Activated CD8-positive, alpha-beta T cell treated with anti-CD3 and anti-CD28 coated beads for 36 hours (primary cell): ENCODE results near the gene TRMT11. TPM values are rescaled to one million over a fixed set of nuclear protein-coding genes. Genes with fewer than 3 reads are reported as not detected.

Experiments used
- ATAC-seq: fragments of 200-7000 bp; cut with Tn5 transposase; one replicate; pipeline ENCODE4 v1.10.0; 2021; ENCODE audit warnings: mild to moderate bottlenecking, moderate library complexity
- CTCF ChIA-PET: fragments of 350-600 bp; sonication (Branson Sonifier 250); formaldehyde crosslinking; loops from one replicate; lab custom pipeline; 2021; ENCODE audit warnings: antibody characterized with exemption; lab: Charles Lee
- POLR2A ChIA-PET: fragments of 350-600 bp; sonication (Branson Sonifier 250); formaldehyde crosslinking; loops from one replicate; lab custom pipeline; 2021; ENCODE audit warnings: antibody characterized with exemption; lab: Charles Lee
- DNase-seq: peaks from one replicate; pipeline ENCODE4 v3.0.0-alpha.2; 2020
- H3K27ac Mint-ChIP-seq: one replicate; pipeline ENCODE4 v1.8.0; 2021; ENCODE audit warnings: mild to moderate bottlenecking, mixed read lengths
- H3K27me3 Mint-ChIP-seq: one replicate; pipeline ENCODE4 v1.8.0; 2021; ENCODE audit warnings: mixed read lengths
- H3K36me3 Mint-ChIP-seq: one replicate; pipeline ENCODE4 v1.8.0; 2021; ENCODE audit warnings: low read depth, mixed read lengths
- H3K4me1 Mint-ChIP-seq: one replicate; pipeline ENCODE4 v1.8.0; 2021; ENCODE audit warnings: low read depth, mixed read lengths
- H3K4me3 Mint-ChIP-seq: one replicate; pipeline ENCODE4 v1.8.0; 2021; ENCODE audit warnings: mild to moderate bottlenecking, moderate library complexity, mixed read lengths
- H3K9me3 Mint-ChIP-seq: one replicate; pipeline ENCODE4 v1.8.0; 2021; ENCODE audit warnings: mixed read lengths
- CTCF ChIP-seq: fragments of 200-600 bp; IDR thresholded peaks from one replicate; pipeline ENCODE4 v1.8.0; 2022; ENCODE audit warnings: antibody characterized with exemption, mild to moderate bottlenecking
- intact Hi-C: fragments of 100-400 bp; cut with micrococcal nuclease; formaldehyde crosslinking; loops from one replicate; pipeline ENCODE4 v1.10.0; 2022
- total RNA-seq, 2 experiments: library from RNA; stranded (reverse); gene quantifications; one replicate each; pipeline ENCODE4 v1.2.3, GENCODE V29; 2021

TRMT11 gene
- total RNA-seq, 2 experiments from 2014 or later: 41.5 to 49.1 TPM

DNA sequence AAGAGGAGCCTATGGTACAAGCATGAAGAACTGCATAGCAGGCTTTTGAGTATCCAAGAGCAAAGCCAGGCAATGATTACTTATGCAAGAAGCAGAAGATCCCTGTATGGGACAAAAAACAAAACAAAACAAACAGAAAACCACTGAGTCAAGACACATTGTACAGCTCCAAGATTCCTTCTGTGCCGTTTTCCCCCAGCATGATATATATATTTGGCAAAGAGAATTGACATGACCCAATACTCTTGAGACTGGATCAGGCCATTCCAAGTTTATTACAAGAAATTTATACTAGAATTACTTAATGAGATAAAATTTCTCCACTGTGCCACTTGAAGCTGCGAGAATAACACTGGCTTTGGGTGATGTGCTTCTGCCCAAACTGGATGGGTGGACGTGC is 65.5 kb downstream of the TRMT11 start:
- CTCF ChIA-PET: interaction anchor here (0.6 kb wide), 1 partner anchor 536 kb away, joined by 3 read pairs; no protein-coding TSS in a partner anchor
- H3K4me3 Mint-ChIP-seq: no peak overlapping the region
- no peak overlapping the region for H3K27ac Mint-ChIP-seq
- no peak for ATAC-seq
- POLR2A ChIA-PET: no interaction called here
- H3K27me3 Mint-ChIP-seq: no peaks in the 10 kb centered on the region
- H3K36me3 Mint-ChIP-seq: peaks cover 36% of the 10 kb centered on the region
- no peaks in the 10 kb centered on the region for H3K4me1 Mint-ChIP-seq
- intact Hi-C loops: no loop called here
- TF ChIP-seq CTCF: no peak
- DNase-seq: no peak
- H3K9me3 Mint-ChIP-seq: no peaks in the 10 kb centered on the region

DNA sequence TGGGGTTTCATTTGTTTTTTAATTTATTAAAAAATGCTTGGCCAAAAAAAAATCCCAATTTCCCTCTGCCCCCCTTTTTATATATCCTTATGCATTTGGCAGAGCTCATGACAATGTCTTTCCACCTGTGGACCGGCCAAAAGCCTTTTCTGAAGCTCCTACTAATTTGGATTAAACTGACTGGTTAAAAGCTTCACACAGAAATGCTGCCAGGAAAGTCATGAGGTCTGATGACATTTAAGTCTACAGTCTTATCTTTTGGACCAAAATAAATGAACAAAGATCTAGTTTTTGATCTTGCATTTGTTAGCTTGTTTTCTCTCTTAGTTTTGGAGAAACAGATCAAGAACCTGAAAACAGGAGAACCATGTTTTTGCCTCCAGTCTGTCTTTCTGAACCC is 66.1 kb downstream of the TRMT11 start:
- ATAC-seq (no peak), DNase-seq (no peak)
- Mint-ChIP-seq H3K9me3 (no peaks in the 10 kb centered on the region), H3K27ac (no peak overlapping the region), H3K27me3 (no peaks in the 10 kb centered on the region), H3K4me3 (no peak overlapping the region), H3K36me3 (peaks cover 38% of the 10 kb centered on the region), H3K4me1 (no peaks in the 10 kb centered on the region)
- CTCF ChIA-PET: interaction anchor here (0.6 to 1.8 kb wide), 4 partner anchors 10 to 537 kb away, joined by 3 to 4 read pairs (median 3); no protein-coding TSS in a partner anchor
- no peak for TF ChIP-seq CTCF
- POLR2A ChIA-PET: no interaction called here
- intact Hi-C loops: no loop called here

DNA sequence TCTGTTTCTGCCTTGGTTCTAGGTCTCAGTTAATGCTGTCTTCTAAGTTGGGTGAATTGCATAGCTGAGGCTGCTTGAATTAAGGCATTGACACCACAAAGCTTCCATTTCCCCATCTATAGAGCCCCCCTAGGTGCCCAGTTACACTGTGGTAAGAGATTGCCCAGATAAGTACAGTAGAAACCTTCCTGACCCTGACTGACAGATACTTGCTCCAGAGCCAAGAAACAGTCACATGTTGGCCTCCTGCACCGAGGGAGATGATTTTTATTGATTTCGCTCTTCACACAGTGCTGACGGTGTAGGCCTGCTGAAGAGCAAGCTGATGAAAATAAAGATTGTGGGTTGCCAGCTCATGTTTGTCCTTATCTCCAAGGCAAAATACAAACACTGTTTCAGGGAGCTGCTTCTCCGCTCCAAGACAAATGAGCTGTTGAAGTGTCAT is 67.9 kb downstream of the TRMT11 start:
- ATAC-seq (no peak), DNase-seq (no peak)
- no peak for TF ChIP-seq CTCF
- no peaks in the 10 kb centered on the region for H3K27me3 Mint-ChIP-seq
- no peaks in the 10 kb centered on the region for H3K9me3 Mint-ChIP-seq
- CTCF ChIA-PET: no interaction called here
- H3K27ac Mint-ChIP-seq: no peak overlapping the region
- no peaks in the 10 kb centered on the region for H3K4me1 Mint-ChIP-seq
- H3K4me3 Mint-ChIP-seq: no peak overlapping the region
- intact Hi-C loops: no loop called here
- H3K36me3 Mint-ChIP-seq: peaks cover 34% of the 10 kb centered on the region
- POLR2A ChIA-PET: no interaction called here

DNA sequence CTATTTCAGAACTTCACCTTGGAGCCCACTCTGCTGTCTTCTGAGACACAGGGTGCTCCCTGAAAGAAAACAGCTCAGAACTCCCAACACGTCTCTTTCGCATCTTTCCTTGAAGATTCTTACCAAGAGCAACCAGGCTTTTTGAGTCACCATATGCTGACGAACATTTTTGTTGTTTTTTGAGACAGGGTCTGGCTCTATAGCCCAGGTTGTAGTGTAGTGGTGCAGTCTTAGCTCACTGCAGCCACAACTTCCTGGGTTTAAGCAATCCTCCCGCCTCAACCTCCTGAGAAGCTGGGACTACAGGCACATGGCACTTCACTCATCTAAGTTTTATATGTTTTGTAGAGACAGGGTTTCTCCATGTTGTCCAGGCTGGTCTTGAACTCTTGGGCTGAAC is 68.5 kb downstream of the TRMT11 start:
- Mint-ChIP-seq H3K4me1 (no peaks in the 10 kb centered on the region), H3K4me3 (no peak overlapping the region), H3K27ac (no peak overlapping the region), H3K27me3 (no peaks in the 10 kb centered on the region), H3K36me3 (peaks cover 33% of the 10 kb centered on the region), H3K9me3 (no peaks in the 10 kb centered on the region)
- intact Hi-C loops: no loop called here
- ChIA-PET CTCF (no interaction called here), POLR2A (no interaction called here)
- no peak for ATAC-seq
- no peak for TF ChIP-seq CTCF
- DNase-seq: no peak

DNA sequence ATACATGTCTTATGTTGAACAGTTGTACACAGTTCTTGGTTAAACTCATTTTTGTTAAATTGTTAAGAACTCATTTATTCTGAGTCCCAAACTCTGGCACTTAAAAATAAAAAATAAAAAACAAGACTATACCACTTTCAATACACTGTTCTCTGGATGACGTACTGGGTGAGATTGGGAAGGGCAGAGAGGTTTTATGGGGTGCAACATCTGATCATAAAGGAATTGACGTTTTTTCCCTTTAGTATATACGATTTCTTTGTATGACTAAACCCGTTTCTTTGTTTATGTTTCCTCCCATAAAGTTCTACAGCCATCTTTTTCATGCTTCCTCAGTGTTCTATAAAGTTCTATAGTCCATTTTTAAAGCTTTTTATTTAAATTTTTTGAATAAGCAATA is 69.1 kb downstream of the TRMT11 start:
- ATAC-seq (no peak), DNase-seq (no peak)
- CTCF ChIA-PET: no interaction called here
- no peak for TF ChIP-seq CTCF
- Mint-ChIP-seq H3K4me3 (no peak overlapping the region), H3K27ac (no peak overlapping the region), H3K36me3 (peaks cover 33% of the 10 kb centered on the region), H3K27me3 (no peaks in the 10 kb centered on the region), H3K9me3 (no peaks in the 10 kb centered on the region), H3K4me1 (no peaks in the 10 kb centered on the region)
- POLR2A ChIA-PET: interaction anchor here (0.6 kb wide), 1 partner anchor 303 kb away, joined by 3 read pairs; no protein-coding TSS in a partner anchor
- intact Hi-C loops: no loop called here
